HepG2 (cell line): ENCODE data around the gene ENTPD5. TPM values are rescaled to one million over a fixed set of nuclear protein-coding genes. Genes with fewer than 3 reads are reported as not detected.
"Not testable (repeated sequence)": the region's sequence is repeated elsewhere in the genome, so short reads cannot be mapped to it uniquely, and the experiment has no call there.

Source experiments
- ATAC-seq: fragments of 200-7000 bp; cut with Tn5 transposase; 3 replicates; pipeline ENCODE4 v1.9.1; 2020; ENCODE audit warnings: mild to moderate bottlenecking, moderate library complexity
- BruUV-seq: library from RNA; stranded (reverse); fragments of 400-500 nt; replicated peaks from 2 replicates; lab custom pipeline; 2021; lab: Mats Ljungman, UMichigan
- CTCF ChIA-PET: fragments of 300-600 bp; formaldehyde crosslinking; extraction: SDS; loops from one replicate; lab custom pipeline; 2021; ENCODE audit warnings: low total read pairs, inconsistent platforms, low intra/inter-chr PET ratio; lab: Yijun Ruan, JAX
- POLR2A ChIA-PET: fragments of 350-600 bp; sonication (Branson Sonifier 250); formaldehyde crosslinking; loops from one replicate; lab custom pipeline; 2020; ENCODE audit warnings: antibody characterized with exemption, inconsistent platforms; lab: Yijun Ruan, JAX
- DNase-seq: peaks from one replicate; pipeline ENCODE4 v3.0.0-alpha.2; 2015; ENCODE audit warnings: low spot score
- FAIRE-seq: peaks from 3 replicates; lab custom pipeline; 2011; peaks lifted over from hg19 to GRCh38; lab: Jason Lieb, UNC
- H2AFZ ChIP-seq: one replicate; pipeline ENCODE4 v1.6.1; 2011; ENCODE audit warnings: low read length, inconsistent platforms
- H3K27ac ChIP-seq: fragments of 300-600 bp; 3 replicates; pipeline ENCODE4 v1.8.0; 2011; ENCODE audit warnings: mixed run types, mild to moderate bottlenecking, mixed read lengths, low read length, inconsistent platforms; ENCODE audit not compliant: insufficient read depth; ENCODE audit errors: extremely low read length
- H3K27me3 ChIP-seq, 2 experiments: fragments of 200-600 bp in 1 of 2; 2 replicates in 1 of 2; 3 replicates in 1 of 2; pipeline versions ENCODE4 v1.6.0 to v1.8.0; 2011; ENCODE audit warnings: low read length in 2 of 2, mild to moderate bottlenecking in 2 of 2, moderate library complexity in 2 of 2, inconsistent platforms in 1 of 2; ENCODE audit not compliant: insufficient read depth in 2 of 2, control insufficient read depth in 1 of 2
- H3K36me3 ChIP-seq, 2 experiments: fragments of 200-600 bp in 1 of 2; replicated peaks in 1 of 2; 2 replicates in 1 of 2; 3 replicates in 1 of 2; pipeline versions ENCODE4 v1.5.1 to v1.8.0; 2011; ENCODE audit warnings: low read length in 2 of 2, inconsistent platforms in 1 of 2; ENCODE audit not compliant: insufficient read depth in 2 of 2, control insufficient read depth in 1 of 2
- H3K4me1 ChIP-seq: 2 replicates; pipeline ENCODE4 v1.5.1; 2012; ENCODE audit warnings: low read length, inconsistent platforms; ENCODE audit not compliant: insufficient read depth
- H3K4me2 ChIP-seq: 2 replicates; pipeline ENCODE4 v1.6.0; 2011; ENCODE audit warnings: low read depth, low read length, inconsistent platforms
- H3K4me3 ChIP-seq, 3 experiments: fragments of 200-600 bp in 1 of 3; sonication (generic), shearing (Covaris generic) in 1 of 3; replicated peaks in 1 of 3; 2 replicates each; pipeline ENCODE4 v1.5.1; 2011 to 2016; ENCODE audit warnings: low read length in 3 of 3, inconsistent platforms in 2 of 3, low read depth in 2 of 3, mild to moderate bottlenecking in 2 of 3, control low read depth in 1 of 3, mixed read lengths in 1 of 3; ENCODE audit not compliant: insufficient read depth in 1 of 3
- H3K79me2 ChIP-seq: one replicate; pipeline ENCODE4 v1.6.1; 2011; ENCODE audit warnings: low read length, inconsistent platforms; ENCODE audit not compliant: insufficient read depth
- H3K9ac ChIP-seq: 2 replicates; pipeline ENCODE4 v1.6.0; 2011; ENCODE audit warnings: mild to moderate bottlenecking, low read depth, low read length, inconsistent platforms; ENCODE audit not compliant: insufficient read depth
- H3K9me3 ChIP-seq: 2 replicates; pipeline ENCODE4 v1.5.1; 2012; ENCODE audit warnings: mild to moderate bottlenecking, low read length
- H4K20me1 ChIP-seq: 2 replicates; pipeline ENCODE4 v1.6.0; 2011; ENCODE audit warnings: inconsistent platforms, mild to moderate bottlenecking, low read length, moderate library complexity; ENCODE audit not compliant: insufficient read depth
- ESRRA ChIP-seq: sonication (generic); formaldehyde crosslinking; IDR thresholded peaks from 2 replicates; pipeline ENCODE4 v1.5.1; 2020; ENCODE audit warnings: mild to moderate bottlenecking, low read depth, missing genetic modification reagents
- MBNL3 ChIP-seq: fragments of 250-450 bp; sonication (Bioruptor Pico); conservative IDR thresholded peaks from 2 replicates; pipeline ENCODE4 v1.8.0; 2022; ENCODE audit warnings: mild to moderate bottlenecking, inconsistent platforms
- NFE2L1 ChIP-seq: sonication (generic); formaldehyde crosslinking; IDR thresholded peaks from 2 replicates; pipeline ENCODE4 v1.4.0; 2020; ENCODE audit warnings: missing genetic modification reagents, mild to moderate bottlenecking, borderline replicate concordance
- NR0B2 ChIP-seq: sonication (generic); formaldehyde crosslinking; IDR thresholded peaks from 2 replicates; pipeline ENCODE4 v1.4.0; 2020; ENCODE audit warnings: mild to moderate bottlenecking, missing genetic modification reagents
- TP53 ChIP-seq: sonication (generic); formaldehyde crosslinking; conservative IDR thresholded peaks from 2 replicates; pipeline ENCODE4 v1.4.0; 2020; ENCODE audit warnings: missing genetic modification reagents
- ZBTB25 ChIP-seq: IDR thresholded peaks from 2 replicates; pipeline ENCODE4 v1.6.1; 2018; ENCODE audit warnings: missing genetic modification reagents
- ZNF770 ChIP-seq: sonication (generic); formaldehyde crosslinking; IDR thresholded peaks from 2 replicates; pipeline ENCODE4 v1.5.0; 2020; ENCODE audit warnings: mild to moderate bottlenecking, missing genetic modification reagents
- WGBS: methylation state at CpG from one replicate; pipeline ENCODE4 v1.1.6; 2017; ENCODE audit warnings: low lambda C conversion rate; 5-methylcytosine and 5-hydroxymethylcytosine counted together
- in situ Hi-C: cut with HindIII; loops from 2 replicates; pipeline ENCODE4 v1.10.0; 2017; ENCODE audit warnings: low pct_unique_long_range_greater_than_20kb; ENCODE audit not compliant: extremely low pct_ligation_motif_present
- intact Hi-C: fragments of 100-400 bp; cut with micrococcal nuclease; formaldehyde crosslinking; loops from one replicate; pipeline ENCODE4 v1.10.0; 2022; ENCODE audit not compliant: unreplicated experiment
- polyA plus RNA-seq, 8 experiments: library from polyadenylated mRNA; depleted of rRNA in 3 of 8; stranded (reverse) in 7 of 8; unstranded in 1 of 8; fragments of >200 nt; fragmentation: Illumina TruSeq in 4 of 8; extraction: Trizol in 4 of 8; gene quantifications; 2 replicates each; pipeline versions ENCODE4 v1.2.1 to v1.2.3, GENCODE V29; 2011 to 2016; ENCODE audit warnings: low read depth in 4 of 8, missing spikeins in 1 of 8, mixed read lengths in 1 of 8; ENCODE audit not compliant: insufficient read depth in 1 of 8
- total RNA-seq, 5 experiments: library from RNA; depleted of rRNA; stranded (reverse); fragments of >200 nt; fragmentation: Illumina TruSeq; extraction: Trizol; gene quantifications; 2 replicates each; pipeline ENCODE4 v1.2.3, GENCODE V29; 2016; ENCODE audit warnings: low read depth in 1 of 5

The ENTPD5 gene
- total and polyA plus RNA-seq, 2 of the 13 experiments (the other 11 are each of a cell fraction or from before 2014, with no cell fraction given): 33.8 to 43.3 TPM

GRCh38 chr14:73919457-73919856 is 99.6 kb downstream of the ENTPD5 start:
- CTCF ChIA-PET, H2AFZ ChIP-seq, H3K4me1 ChIP-seq, H3K9me3 ChIP-seq, in situ Hi-C loops, H3K79me2 ChIP-seq, ATAC-seq, H3K4me2 ChIP-seq, DNase-seq, H4K20me1 ChIP-seq, intact Hi-C loops, BruUV-seq, FAIRE-seq, H3K27ac ChIP-seq, H3K9ac ChIP-seq, H3K4me3 ChIP-seq, POLR2A ChIA-PET, H3K27me3 ChIP-seq: not testable (repeated sequence)
- H3K36me3 ChIP-seq: peaks cover 19 to 55% of the 10 kb centered on the region in 2 experiments
- 98% methylated on average over 2 of the region's 2 CpGs for WGBS

- BruUV-seq: no TSS peak
- no peaks in the 10 kb centered on the region for H4K20me1 ChIP-seq
- DNase-seq (no peak), FAIRE-seq (no peak), ATAC-seq (no peak)
- TF ChIP-seq NFE2L1 (no peak), MBNL3 (CRISPR knock-in tag) (no peak), ZNF770 (CRISPR knock-in tag) (no peak), ZBTB25 (no peak), ESRRA (CRISPR knock-in tag) (no peak), NR0B2 (CRISPR knock-in tag) (no peak), TP53 (CRISPR knock-in tag) (no peak)
- no peak overlapping the region for H3K27ac ChIP-seq
- no peaks in the 10 kb centered on the region for H3K4me1 ChIP-seq
- no peak overlapping the region for H3K4me2 ChIP-seq
- ChIA-PET POLR2A (no interaction called here), CTCF (no interaction called here)
- H2AFZ ChIP-seq: no peak overlapping the region
- H3K36me3 ChIP-seq: peaks cover 8 to 45% of the 10 kb centered on the region in 2 experiments
- no peak overlapping the region for H3K9ac ChIP-seq
- no peaks in the 10 kb centered on the region for H3K79me2 ChIP-seq
- H3K4me3 ChIP-seq: no peak overlapping the region
- in situ Hi-C loops: no loop called here
- H3K9me3 ChIP-seq: no peaks in the 10 kb centered on the region
- intact Hi-C loops: no loop called here
- H3K27me3 ChIP-seq: no peaks in the 10 kb centered on the region
- WGBS: 100% methylated on average over 6 of the region's 6 CpGs
Measured at GRCh38 chr14:73916324-73916723, 102.8 kb downstream of the ENTPD5 start.
